Measurements from ENCODE around the gene SLC22A16.

SLC22A16 gene

DNA sequence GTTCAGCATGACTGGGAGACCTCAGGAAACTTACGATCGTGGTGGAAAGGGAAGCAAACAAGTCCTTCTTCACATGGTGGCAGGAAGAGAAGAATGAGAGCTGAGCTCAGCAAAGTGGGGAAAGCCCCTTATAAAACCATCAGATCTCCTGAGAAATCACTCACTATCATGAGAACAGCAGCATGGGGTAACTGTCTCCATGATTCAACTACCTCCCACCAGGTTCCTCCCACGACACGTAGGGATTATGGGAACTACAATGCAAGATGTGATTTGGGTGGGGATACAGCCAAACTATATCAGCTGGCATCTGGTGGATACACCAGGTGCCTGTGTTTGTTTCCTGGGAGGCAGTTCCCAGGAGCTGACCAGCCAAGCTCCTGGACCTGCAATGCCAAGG, 65.9 kb downstream of the SLC22A16 start:
- DNase-seq (ENCODE audit: extremely low read depth, insufficient read length) = no peak
- no peaks in the 10 kb centered on the region for H3K36me3 ChIP-seq (ENCODE audit: control insufficient read depth, insufficient read depth, low read length)
- TF ChIP-seq, protein P1, sequence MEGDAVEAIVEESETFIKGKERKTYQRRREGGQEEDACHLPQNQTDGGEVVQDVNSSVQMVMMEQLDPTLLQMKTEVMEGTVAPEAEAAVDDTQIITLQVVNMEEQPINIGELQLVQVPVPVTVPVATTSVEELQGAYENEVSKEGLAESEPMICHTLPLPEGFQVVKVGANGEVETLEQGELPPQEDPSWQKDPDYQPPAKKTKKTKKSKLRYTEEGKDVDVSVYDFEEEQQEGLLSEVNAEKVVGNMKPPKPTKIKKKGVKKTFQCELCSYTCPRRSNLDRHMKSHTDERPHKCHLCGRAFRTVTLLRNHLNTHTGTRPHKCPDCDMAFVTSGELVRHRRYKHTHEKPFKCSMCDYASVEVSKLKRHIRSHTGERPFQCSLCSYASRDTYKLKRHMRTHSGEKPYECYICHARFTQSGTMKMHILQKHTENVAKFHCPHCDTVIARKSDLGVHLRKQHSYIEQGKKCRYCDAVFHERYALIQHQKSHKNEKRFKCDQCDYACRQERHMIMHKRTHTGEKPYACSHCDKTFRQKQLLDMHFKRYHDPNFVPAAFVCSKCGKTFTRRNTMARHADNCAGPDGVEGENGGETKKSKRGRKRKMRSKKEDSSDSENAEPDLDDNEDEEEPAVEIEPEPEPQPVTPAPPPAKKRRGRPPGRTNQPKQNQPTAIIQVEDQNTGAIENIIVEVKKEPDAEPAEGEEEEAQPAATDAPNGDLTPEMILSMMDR (IDR thresholded peaks at IDR 0.05; ENCODE audit: insufficient read depth, low read length, poor library complexity, severe bottlenecking) = no peak
- H3K4me3 ChIP-seq (replicated peaks; ENCODE audit: low read depth, low read length) = no peak overlapping the region
- H3K27me3 ChIP-seq (replicated peaks; ENCODE audit: control insufficient read depth, insufficient read depth, low read length) = no peaks in the 10 kb centered on the region

DNA sequence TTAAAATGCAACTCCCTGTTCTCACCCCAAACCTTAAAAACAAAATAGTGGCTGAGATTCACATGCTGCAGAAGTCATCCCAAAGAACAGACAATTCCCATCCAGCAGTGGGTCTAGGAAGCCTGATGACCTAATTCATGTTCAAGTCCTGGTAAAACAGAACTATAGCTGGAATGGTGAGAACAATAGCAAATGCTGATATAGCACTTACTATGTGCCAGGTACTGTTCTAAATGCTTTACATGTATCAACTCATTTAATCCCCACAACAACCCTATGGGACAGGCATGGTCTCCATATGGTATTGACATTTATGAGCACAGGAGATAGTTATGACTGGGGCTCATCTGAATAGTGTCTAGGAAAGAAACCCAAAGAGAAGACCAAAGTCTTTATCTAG, 66.6 kb downstream of the SLC22A16 start:
- Histone ChIP-seq H3K4me3 (replicated peaks; ENCODE audit: low read depth, low read length) (no peak overlapping the region), H3K27me3 (replicated peaks; ENCODE audit: control insufficient read depth, insufficient read depth, low read length) (no peaks in the 10 kb centered on the region), H3K36me3 (ENCODE audit: control insufficient read depth, insufficient read depth, low read length) (no peaks in the 10 kb centered on the region)
- DNase-seq (ENCODE audit: extremely low read depth, insufficient read length) = no peak
- TF ChIP-seq, protein P1 (IDR thresholded peaks at IDR 0.05; ENCODE audit: insufficient read depth, low read length, poor library complexity, severe bottlenecking) = no peak

DNA sequence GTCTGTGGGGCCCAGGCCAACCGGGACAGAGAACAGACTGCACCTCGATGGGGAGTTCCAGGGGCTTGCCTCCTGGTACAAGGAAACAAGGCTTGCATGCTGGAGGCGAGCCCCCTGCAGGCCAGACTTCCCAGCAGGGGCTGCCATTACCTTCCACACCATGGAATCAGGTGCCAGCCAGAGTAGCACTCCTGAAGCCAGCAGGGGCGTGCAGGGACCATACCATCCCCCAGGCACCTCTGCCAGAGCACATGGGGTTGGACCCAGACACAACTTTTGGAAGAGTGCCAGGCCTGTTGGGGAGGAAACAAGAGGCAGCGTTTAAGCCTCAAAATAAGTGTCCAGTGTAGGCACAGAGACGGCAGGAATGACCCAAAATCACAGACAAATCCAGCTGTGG, 67.5 kb downstream of the SLC22A16 start:
- no peaks in the 10 kb centered on the region for H3K27me3 ChIP-seq (replicated peaks; ENCODE audit: control insufficient read depth, insufficient read depth, low read length)
- DNase-seq (ENCODE audit: extremely low read depth, insufficient read length) = no peak
- no peaks in the 10 kb centered on the region for H3K36me3 ChIP-seq (ENCODE audit: control insufficient read depth, insufficient read depth, low read length)
- H3K4me3 ChIP-seq (replicated peaks; ENCODE audit: low read depth, low read length) = no peak overlapping the region
- TF ChIP-seq, protein P1 (IDR thresholded peaks at IDR 0.05; ENCODE audit: insufficient read depth, low read length, poor library complexity, severe bottlenecking) = no peak

DNA sequence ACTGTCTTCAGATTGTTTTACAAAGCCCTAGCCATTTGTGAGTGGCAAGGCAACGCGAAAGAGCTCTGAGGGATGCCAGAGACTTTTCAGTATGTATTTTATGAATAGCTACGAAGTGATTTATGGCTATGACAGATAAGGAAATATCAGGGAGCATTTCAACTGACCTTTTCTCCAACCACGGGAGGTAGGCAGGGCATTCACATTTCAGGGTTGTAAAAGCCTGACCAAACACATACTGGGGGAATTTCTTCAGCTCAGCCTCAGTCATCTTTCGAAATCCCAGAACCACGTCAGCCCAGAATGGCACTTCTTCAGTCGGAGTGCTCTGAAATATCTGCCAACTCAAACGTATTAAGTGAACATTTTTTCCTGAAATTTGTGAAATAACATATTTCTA, 71.8 kb downstream of the SLC22A16 start:
- TF ChIP-seq, protein P1 (IDR thresholded peaks at IDR 0.05; ENCODE audit: insufficient read depth, low read length, poor library complexity, severe bottlenecking) = no peak
- DNase-seq (ENCODE audit: extremely low read depth, insufficient read length) = no peak
- Histone ChIP-seq H3K4me3 (replicated peaks; ENCODE audit: low read depth, low read length) (no peak overlapping the region), H3K27me3 (replicated peaks; ENCODE audit: control insufficient read depth, insufficient read depth, low read length) (no peaks in the 10 kb centered on the region), H3K36me3 (ENCODE audit: control insufficient read depth, insufficient read depth, low read length) (no peaks in the 10 kb centered on the region)

DNA sequence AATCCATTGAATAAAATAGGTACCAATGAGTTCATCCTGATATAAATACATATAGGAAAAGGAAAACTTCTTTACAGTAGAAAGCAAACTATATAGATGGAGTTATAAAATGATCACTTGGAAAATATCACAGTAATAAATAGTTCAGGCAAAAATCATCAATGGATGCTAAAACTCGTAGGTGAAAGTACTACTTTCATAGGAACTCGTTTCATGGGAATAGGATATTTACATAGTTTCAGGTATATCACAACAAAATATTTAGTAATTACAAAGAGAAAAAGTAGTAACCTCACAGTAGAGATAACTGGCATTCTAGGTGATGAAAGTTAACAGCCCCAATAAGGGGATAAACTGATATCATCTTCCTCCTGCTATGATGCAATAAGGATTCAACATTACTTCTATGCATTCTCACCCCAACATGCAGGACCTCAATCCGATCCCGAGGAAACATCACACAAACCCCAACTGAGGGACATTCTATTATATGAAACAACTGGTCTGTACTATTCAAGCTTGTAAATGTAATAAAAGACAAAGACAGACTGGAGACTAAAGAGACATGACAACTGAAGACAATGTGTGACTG, 74.7 kb downstream of the SLC22A16 start:
- TF ChIP-seq, protein P1 (IDR thresholded peaks at IDR 0.05; ENCODE audit: insufficient read depth, low read length, poor library complexity, severe bottlenecking) = no peak
- H3K4me3 ChIP-seq (replicated peaks; ENCODE audit: low read depth, low read length) = no peak overlapping the region
- DNase-seq (ENCODE audit: extremely low read depth, insufficient read length) = no peak

DNA sequence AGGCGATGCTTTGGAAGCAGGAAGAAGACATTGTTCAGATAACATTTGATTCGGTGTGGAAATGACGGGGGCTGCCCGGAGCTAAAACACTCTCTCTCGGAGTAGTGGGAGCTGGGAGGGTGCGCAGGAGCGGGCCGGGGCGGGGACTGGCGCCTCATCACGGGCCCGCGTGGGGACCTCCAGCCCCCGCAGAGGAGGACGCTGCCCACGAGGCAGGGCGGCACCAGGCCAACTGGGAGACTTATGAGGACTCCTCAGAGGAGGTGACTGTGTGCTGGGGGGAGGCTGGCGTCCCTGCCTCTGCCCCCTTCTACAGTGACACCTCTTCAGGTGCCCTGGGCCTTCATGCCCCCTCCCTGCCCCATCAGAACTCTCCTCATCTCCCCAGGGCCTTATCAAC, 76.2 kb downstream of the SLC22A16 start:
- no peaks in the 10 kb centered on the region for H3K36me3 ChIP-seq (ENCODE audit: control insufficient read depth, insufficient read depth, low read length)
- H3K27me3 ChIP-seq (replicated peaks; ENCODE audit: control insufficient read depth, insufficient read depth, low read length) = no peaks in the 10 kb centered on the region
- TF ChIP-seq, protein P1 (IDR thresholded peaks at IDR 0.05; ENCODE audit: insufficient read depth, low read length, poor library complexity, severe bottlenecking) = no peak
- no peak overlapping the region for H3K4me3 ChIP-seq (replicated peaks; ENCODE audit: low read depth, low read length)
- no peak for DNase-seq (ENCODE audit: extremely low read depth, insufficient read length)

More for the DNA sequence above, 74.7 kb downstream of the SLC22A16 start:
- Histone ChIP-seq H3K27me3 (replicated peaks; ENCODE audit: control insufficient read depth, insufficient read depth, low read length) (no peaks in the 10 kb centered on the region), H3K36me3 (ENCODE audit: control insufficient read depth, insufficient read depth, low read length) (no peaks in the 10 kb centered on the region)

All from GM06990 (cell line).